ENCODE measurements around the gene CERS3.

Gene CERS3

DNA sequence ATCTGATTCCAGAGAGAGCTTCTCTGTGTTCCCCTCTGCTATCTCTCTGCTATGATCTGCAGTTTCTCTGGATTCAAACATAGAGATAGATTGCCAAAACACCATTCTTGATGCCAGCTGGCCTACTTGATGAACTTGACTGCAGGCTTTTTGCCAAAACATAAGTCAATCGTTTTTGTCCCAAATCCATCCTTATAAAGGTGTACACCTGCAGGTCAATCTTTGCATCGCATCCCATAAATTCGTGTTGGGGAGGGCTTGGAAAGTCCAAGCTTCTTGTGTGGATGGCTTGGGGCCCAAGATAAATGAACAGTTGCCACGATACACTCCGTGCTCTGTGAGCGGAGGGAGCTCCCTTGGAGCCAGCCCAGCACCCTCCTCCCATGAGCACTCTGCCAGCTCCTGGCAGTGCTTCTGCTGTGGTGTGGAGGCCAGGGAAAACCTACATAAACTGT, 2.7 kb downstream of the CERS3 start:
- no peak for DNase-seq

DNA sequence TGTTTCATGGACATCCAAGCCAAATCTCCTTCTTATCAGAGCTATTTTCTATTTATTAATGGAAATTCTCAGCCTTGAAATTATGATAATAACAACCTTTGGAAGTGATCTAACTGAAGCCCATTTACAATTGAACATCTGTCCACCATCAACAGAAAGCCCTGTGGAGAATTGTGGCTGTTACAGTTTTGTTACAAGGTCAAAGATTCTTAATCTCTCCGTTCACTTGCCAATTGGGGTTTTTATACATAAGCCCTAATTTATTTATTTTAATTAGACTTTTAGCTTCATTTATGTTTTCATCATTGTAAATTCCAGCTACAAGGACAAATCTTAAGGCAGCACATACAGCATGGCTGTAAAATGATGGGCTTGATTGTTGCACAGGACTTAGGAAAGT, 3.3 kb downstream of the CERS3 start:
- DNase-seq, result no peak

DNA sequence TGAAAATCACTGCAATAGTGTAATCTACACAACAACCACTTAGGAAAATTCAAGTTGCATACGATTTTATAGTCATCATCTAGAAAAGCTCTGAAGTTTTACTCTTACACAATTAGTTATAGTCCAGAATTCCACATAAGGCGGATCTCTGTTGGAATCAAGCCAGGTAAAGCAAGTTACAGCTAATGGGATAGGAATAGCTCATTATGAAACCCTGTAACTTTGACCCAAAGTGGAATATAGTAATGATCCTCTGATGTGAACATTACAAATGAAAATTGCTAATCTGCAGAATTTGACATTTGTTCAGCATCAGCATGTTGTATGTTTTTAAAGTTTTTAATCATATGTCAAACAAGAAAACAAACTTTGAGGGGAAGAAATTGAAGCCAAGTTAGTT, 4.4 kb downstream of the CERS3 start:
- no peak for DNase-seq

DNA sequence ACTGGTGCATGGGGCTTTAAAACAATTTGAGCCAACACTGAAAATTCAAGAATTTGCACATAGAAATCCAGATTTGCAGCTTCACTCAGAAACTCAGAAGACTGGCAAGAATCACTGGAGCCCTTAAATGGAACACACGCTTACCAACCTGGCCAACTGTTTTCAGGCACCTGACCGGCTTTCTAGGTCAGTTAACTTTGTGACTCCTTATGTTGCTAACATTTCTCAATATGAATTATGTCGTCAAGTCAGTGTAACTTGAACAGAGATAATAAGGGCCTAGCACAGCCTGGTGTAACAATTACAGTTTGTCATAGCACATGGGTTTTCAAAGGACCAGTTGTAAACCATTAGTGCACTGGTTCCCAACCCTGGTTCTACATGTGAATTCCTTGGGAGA, 6.8 kb downstream of the CERS3 start:
- DNase-seq, result no peak

DNA sequence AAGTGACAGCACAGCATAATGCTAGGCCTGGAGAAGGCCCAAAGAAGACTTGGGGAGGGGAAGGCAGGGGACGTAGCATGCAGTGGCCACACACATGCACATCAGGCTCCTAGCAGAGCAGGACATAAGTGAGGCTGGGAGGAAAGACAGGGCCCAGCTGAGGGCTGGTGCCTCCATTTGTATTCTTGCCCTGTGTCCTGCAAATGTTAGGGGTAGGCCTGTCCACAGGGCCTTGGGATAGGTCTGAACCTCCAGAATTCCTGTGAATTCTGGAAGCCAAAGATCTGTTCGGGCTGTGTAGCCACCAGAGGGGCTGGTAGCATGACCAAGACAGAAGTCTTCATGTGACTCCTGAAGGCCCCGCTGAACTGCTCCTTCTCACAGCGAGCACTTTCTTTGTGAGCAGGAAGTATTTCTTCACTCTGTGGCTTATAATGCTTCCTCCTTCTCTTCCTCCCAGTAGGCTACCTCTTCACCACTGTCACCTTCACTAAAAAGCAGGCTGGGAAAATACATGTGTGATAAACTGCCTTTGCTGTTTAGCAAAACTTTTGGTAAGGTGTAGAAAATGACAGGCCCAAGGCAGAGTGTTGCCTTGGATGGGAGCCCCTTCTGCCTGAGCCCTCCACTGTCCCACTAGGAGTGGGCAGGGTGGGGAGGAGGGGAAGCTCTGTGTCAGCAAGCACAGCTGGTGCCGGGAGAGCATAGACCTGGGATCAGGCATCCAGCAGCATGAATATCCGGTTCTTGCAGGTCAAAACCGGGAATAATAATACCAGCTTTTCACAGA, 8.4 kb downstream of the CERS3 start:
- no peak for DNase-seq

DNA sequence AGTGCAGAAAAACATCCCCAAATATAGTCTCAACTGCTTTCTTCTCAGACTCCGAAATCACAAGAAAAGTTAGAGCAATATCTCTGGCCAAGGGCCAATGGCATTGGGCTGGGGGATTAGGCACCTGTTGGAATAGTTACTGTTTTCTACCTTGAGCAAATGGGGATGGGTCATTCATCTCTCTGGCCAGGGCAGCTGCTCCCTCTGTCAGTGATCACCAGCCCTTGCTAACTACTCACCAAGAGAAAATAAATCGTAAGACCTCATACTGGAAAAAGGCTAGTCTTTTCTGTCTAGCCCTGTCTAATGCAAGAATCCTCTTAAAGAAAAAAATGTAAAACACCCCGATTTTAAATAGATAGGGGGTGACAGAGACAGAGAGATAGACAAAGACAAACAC, 10.9 kb downstream of the CERS3 start:
- no peak for DNase-seq

DNA sequence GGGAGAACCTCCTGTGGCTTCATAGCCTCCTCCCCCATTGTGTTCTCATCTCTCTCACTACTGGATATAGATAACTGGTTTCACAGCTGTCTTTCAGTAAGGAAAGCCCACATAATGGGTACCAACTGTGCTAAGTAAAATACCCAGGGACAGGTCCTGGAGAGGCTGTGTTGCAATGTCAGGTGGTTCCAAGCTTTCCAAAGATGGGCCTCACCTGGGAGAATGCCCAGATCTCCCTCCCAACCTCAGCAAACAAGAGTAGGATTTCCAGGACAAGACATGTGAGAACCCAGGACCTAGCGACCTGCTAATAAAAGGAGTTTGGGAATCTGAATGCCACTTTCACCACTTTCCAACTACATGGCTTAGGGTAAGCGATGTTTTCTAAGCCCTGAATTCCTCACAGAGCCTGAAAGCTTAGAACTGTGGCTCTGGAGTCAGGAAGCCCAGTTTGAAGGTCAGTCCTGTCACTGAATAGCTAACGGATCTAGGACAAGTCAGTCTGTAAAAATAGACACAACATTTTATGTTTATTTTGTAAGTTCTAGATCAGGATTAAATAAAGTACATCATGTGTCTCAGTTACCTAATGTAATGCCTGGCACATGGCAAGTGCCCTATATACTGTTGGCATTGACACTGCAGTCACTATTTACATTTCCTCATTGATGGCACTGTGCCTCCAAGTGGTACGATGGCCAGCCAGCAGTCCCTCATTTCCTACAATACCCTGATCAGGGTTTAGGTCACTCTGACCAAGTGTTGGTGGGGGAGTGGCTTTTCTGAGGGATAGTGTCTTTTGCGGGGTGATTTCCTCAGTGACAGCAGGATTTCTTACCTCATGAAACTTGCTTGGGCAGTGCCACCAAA, 11.9 kb downstream of the CERS3 start:
- no peak for DNase-seq

DNA sequence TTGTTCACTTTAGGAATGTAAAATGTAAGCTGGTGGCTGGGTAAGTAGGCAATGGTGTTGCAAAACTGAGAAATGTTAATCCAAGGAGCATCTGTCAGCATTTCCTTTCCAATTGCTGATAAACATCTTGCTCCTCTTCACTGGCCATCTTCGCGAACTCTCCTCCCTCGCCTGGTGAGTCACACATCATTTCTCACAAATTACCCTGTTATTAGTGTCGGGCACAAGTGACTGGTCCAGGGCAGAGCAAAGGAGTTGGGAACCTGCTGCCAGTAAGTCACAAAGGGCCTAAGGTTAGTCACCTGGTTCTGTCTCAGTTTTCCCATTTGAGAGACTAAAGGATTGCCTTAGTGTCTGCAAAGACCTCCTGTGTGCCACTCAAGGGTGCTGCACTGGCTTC, 13.0 kb downstream of the CERS3 start:
- DNase-seq, result no peak

DNA sequence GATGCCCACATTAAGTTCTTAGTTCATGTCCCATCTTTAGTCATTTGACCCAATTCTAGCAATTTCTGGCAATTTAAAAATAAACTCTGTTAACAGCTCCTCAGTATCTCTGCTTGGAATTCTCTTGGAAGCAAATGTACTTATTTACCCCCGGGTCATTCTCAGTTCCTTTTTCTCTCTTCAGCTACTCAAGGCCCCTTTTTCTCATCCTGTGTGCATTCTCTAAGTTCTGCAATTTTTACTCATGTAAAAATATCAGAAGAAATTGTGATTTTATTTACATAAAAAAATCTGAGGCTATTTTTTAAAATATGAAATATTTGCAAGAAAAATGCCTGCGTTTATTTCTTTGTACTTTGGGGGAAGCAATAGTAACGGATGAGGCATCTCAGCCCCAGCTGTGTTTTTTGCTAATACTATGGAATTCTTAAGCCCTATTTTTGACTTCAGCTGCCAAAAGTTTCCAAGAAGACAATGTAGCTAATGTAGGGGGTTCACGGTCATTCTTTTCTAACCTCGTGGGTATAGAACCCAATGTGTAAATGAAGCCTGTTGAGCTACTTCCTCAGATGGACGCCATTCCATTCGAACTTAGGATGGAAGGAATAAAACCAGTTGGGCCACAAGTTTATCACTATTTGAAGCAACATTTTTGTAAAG, 20.0 kb downstream of the CERS3 start:
- DNase-seq, result no peak

DNA sequence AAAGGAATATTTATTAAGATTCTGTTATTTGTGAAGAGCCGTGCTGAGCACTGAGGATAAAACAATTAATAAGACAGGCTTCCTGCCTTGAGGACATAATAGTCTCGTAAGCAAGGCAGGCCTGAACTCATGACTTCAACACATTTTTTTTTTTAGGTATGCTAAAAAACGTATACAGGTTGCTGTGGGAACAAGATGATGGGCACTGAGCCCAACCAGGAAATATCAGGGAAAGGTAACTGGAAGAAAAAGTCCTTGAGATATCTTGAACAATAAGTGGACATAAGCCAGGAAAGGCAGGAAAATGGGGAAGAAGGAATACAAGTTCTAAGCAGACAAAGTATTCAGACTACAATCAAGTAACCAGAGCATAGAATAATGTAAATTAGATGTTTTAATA, 26.1 kb downstream of the CERS3 start:
- DNase-seq, result no peak

DNA sequence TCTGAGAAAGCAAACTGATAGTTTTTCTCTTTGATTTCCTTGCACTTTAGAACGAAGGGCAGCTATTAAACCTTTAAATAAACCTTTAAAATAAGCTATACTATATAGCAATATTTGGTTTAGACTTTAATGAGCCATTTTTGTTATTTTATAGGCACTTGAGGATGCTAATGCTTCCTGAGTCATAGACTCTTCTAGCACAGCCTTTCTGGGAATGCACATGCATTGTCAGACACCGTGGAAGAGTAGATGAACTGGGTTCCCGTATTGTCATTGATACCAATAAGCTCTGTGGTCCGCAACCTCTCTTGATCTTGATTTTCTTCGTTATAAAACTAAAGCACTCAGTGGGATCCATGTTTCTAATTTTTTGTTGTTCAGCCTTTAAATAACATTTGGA, 27.6 kb downstream of the CERS3 start:
- DNase-seq, result no peak

DNA sequence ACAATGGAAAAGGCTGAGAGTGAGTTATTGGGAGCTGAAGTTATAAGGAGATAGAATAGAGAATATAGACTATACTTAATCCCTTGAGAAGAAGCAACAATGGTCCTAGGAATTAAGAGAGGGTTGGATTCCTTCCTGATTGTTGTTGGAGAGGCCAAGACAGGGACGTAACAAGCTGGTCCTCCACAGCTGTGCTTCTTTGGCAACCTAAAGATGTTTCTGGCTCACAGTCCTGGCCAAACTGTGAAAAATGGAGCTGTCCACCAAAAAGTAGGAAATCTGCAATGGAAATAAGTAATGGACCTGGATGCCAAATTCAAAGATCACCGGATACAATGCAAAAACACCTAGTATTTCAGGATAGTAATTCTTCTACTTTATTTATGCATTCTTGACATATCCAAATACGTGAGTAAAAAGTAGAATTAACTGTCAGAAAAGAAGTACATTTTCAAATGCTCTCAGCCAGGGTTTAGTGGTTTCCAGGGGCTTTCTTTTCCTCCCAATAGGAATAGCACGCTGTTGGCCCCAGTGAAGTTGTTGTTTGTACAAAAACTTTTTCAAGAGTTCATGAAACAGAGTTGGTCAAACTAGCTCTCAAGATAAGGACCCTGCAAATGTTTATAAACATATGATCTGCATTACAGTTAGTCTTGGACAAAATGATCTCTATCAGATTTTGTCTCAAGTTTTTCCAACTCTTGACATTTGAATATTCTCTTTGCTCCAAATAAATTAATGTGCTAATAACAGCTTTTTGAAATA, 28.3 kb downstream of the CERS3 start:
- DNase-seq, result no peak

DNA sequence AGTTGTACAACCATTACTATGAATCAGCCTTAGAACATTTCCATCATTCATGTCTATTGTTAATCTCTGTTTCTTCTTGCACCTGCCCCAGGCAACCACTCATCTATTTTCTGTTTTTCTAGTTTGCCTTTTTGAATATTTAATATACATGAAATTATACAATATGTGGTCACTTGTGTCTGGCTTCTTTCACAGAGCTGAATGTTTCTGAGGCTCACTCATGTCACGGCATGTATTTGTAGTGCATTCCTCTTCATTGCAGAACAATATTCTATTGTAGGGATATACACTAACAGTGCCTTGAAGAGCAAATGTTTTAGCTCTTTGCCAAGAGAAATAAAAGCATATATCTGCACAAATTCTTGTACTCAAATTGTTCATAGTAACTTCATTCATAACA, 32.9 kb downstream of the CERS3 start:
- no peak for DNase-seq

DNA sequence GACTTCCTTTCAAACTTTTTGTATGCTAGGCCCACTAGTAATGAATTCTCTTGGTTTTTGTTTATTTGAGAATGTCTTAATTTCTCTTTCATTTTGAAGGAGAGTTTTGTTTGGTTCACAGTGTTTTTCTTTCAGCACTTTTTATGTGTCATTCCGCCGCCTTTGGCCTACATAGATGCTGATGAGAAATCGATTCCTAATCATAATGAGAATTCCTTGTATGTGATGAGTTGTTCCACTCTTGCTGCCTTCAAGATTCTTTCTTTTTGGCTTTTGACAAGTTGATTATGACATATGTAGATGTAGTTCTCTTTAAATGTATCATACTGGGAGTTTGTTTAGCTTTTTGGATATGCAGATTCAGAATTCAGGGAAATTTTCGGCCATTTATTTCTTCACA, 35.5 kb downstream of the CERS3 start:
- DNase-seq, result no peak

DNA sequence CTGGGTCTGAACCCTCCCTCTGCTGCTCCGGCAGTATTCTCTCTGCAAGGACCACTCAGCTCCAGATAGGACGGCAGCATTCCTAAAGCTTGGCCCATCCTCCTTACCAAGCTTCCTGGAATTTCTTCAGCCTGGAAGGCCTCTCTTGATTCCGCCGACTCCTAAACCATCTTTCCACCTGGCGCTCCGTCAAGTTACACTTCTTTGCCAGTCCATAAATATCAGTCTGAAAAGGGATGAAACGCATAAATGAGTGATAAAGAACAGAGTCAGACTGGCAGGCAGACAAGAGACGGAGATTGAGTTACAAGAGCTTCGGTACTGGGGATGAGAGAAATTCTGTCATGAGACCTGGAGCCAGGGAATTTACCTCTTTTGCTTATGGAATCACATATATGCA, 44.3 kb downstream of the CERS3 start:
- DNase-seq, result no peak

DNA sequence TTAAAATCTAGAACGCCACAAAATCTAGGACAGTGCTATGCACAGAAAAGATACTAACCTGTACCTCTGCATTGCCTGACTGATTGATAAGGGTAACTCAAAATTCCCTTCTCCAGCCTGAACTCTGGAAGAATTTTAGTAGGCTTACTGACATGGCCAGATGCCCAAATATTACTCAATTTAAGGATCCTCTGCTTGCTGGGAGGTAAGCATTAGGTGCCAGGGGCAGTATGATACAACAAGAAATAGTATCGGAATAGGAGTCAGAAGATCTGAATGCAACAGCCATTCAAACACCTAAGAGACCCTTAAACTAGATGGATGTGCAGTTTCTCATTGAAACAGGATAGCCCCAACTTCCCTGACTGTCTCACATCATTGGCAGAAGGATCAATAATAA, 45.4 kb downstream of the CERS3 start:
- no peak for DNase-seq

DNA sequence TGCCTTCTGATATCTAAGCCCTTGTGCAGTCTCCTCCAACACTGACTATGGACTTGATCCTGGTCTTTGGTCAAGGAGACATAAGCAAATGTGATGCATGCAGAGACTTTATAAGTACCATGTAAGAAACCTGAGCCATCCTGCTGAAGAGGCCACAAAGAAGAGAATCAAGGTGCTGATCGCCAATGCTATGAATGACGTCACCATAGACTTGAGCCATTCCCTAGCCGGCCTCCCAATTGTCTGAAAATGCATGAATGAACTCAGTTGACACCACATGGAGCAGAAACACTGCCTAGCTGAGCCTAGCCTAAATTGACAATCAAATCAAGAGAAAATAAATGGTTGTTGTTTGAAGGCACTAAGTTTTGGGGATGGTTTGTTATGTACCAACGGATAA, 51.9 kb downstream of the CERS3 start:
- no peak for DNase-seq

DNA sequence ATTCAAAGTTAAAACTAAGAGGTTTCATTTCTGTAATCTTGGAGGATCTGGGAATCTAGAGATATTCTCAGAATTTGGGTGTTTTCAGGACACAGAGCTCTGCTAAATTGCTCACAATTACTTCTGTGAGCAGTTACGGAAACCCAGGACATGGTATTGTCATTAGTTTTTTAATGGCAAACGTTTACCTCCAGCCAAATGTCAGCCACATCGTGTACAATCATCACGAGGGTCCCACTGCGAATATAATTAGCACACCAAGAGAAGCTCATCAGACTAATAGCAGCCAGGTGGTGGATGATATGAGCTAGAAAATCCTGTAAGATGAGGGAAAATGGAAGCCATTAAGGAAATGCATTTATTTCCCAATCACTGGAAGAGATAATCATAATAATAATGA, 56.0 kb downstream of the CERS3 start:
- no peak for DNase-seq

DNA sequence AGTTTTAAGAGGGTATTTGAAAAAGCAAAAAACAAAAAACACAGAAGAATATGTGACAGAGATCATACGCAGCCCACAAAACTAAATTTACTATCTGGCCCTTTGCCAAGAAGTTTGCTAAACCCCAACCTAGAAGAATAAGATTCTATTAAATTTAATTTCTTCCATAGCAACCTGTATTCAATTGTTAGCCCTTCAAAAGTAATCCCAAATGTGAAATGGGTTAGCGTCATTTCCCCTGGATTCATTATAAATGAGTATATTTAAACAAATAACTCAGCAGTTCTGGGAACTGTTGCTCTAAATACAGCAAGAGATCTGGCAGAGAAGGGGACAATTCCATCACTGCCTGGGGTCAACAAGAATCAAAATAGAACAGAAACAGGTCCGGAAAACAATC, 56.8 kb downstream of the CERS3 start:
- no peak for DNase-seq

DNA sequence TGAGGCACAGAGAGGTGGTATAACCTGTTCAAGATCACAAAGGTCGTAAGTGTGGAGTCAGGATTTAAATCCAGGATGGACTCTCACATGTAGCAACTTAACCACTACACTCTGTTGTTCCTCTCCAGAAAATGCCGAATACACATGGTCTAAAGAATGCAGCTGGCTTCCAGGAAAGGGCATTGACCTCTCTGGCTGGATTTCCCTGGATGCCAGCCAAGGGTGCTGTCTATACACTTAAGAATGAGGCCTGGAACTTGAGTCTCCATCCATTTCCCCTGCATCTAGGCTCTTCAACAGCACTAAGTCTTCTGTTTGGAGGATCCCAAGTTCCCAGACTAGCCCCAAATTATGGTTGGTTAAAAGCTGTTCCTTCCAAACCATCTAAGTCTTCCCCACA, 60.5 kb downstream of the CERS3 start:
- no peak for DNase-seq

DNA sequence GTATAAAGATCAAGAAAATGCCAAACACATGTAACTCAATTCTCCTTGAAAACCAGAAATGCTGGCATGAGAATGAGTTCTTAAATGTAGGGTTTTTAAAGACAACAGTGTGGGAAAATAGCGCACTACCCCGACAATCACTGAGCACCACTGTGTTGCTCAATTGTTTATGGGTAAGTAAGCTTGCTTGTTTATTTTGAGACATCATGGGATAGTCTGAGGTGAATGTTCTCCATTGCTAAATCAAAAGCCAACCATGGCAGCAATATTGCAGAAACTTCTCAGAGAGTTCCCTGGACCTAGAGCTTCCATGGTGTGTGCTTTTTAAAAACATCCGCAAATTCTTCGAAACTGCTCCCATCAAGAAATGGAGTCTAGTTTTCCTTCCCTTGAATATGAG, 62.7 kb downstream of the CERS3 start:
- DNase-seq, result no peak

DNA sequence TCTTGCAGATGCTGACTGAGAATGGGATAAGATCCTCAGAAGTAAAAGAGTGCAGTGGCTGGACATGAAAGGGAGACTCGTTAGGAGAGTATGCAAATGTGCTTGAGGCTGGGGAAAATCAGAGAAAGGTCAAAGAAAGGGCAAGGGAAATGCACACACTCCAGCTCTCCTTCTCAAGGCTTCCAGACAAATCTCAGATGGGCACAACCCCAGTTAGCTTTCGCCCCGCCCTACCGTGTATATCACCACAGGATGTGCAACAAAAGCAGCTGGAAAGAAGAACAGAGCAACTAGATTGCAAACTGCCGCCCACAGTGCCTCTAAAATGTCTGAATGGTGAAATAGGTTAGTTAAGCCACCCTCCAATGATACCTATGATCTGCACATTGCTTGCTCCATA, 63.9 kb downstream of the CERS3 start:
- no peak for DNase-seq

DNA sequence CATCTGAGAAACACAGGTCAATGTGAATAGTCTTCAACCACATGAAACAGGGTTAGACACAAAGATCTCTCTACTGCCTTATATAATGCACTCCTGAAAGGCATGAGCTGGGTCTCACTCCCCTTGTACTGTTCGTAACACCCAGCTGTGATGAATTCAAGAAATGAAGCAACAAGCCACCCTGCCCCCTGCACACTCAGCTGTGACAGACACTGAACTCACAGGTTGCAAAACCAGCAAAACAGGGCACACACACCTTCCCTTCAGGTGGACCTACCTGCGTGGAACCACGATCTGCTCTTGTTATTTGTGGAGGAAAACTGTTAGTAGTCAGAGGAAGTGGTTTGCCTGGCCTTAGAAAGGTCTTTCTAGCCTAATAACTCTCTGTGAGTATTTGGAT, 64.5 kb downstream of the CERS3 start:
- no peak for DNase-seq

All from T1000 (cell line).